GM20000 (cell line): Measurements from ENCODE around the gene SLC6A6.

Source experiments
- DNase-seq: peaks from one replicate; pipeline ENCODE4 v3.0.0; 2012; ENCODE audit warnings: low spot score
- TF ChIP-seq, protein P1 (sequence below): IDR thresholded peaks from 2 replicates; pipeline ENCODE4 v1.5.1; 2012; ENCODE audit warnings: mild to moderate bottlenecking, control low read depth; ENCODE audit errors: extremely low read depth, missing control alignments

SLC6A6 gene

DNA sequence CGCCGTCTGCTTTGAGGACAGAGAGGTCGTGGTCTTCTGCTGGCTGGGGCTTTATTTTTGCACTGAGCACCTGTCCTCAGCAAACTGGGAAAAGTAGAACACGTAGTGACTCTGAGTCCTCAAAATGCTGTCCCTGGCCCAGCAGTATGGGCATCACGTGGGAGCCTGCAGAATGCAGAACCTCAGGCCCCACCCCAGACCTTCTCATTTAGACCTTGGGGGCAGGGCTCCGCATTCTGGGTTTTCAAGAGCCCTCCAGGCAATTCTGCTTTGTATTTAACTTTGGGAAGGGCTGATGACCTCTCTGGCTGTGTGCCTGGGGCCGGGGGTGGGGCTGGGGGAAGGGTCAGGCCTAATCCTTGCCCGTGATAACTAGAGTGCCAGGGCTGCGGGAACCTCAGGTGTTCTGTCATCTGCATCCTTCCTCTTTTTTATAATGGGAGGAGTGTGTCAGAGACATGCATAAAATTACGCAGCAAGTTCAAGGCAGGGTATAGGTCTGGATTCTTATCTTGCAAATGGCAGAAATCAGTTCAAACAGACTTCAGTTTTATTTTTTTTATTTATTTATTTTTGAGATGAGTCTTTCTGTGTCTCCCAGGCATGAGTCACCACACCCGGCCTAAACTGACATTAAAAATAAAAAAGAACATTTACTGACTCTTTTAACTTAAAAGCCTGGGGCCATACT lies 11.1 kb downstream of the SLC6A6 start:
- DNase-seq, result no peak

DNA sequence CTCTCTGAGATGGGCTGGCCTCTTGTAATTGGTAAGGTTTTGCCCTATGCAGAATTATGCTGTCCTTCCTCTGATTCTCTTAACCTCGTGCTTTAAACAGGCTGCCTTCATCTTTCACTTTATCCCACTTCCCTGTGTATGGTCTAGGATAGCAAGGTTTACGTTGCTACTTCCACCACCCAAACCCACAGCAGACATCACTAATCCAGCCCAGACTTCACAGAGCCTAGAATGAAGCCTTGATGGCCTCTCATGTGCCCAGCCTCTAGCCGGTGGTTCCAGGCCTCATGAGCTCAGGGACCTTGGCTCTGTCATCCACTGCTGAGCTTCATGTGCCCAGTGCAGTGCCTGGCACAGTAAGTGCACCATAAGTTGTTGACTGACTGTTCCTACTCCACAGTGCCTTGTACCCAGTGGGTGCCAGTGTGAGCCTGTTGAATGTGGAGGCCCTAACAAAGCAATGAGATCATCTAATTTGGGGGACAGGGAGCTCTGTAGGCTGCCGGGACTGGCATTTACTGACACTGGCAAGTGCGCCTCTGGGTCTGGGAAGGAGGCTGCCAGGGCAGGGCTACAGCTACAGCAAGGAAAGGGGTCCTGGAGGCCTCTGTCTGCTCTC lies 12.5 kb downstream of the SLC6A6 start:
- TF ChIP-seq, protein P1, sequence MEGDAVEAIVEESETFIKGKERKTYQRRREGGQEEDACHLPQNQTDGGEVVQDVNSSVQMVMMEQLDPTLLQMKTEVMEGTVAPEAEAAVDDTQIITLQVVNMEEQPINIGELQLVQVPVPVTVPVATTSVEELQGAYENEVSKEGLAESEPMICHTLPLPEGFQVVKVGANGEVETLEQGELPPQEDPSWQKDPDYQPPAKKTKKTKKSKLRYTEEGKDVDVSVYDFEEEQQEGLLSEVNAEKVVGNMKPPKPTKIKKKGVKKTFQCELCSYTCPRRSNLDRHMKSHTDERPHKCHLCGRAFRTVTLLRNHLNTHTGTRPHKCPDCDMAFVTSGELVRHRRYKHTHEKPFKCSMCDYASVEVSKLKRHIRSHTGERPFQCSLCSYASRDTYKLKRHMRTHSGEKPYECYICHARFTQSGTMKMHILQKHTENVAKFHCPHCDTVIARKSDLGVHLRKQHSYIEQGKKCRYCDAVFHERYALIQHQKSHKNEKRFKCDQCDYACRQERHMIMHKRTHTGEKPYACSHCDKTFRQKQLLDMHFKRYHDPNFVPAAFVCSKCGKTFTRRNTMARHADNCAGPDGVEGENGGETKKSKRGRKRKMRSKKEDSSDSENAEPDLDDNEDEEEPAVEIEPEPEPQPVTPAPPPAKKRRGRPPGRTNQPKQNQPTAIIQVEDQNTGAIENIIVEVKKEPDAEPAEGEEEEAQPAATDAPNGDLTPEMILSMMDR, result no peak
- DNase-seq, result no peak

More for the DNA sequence above, 11.1 kb downstream of the SLC6A6 start:
- TF ChIP-seq, protein P1, result no peak

DNA sequence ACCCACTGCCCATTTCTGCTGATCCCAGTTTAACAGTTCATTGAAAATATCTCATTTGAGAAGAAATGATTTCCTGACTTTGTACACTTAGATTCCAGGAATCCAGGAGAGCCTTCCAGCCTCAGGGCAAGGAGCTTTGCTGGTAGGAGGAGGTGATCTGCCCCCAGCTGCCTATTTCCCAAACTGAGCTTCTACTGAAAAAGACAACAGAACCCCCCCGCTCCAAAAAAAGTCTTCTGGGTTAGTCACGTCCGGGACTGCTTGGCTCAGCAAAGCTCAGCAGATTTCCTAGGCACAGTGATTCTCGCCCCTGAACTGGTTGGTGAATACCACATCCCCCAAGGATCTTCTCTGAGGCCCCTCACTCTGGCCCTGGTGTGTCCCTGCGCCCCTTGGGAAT lies 13.1 kb downstream of the SLC6A6 start:
- no peak for DNase-seq
- TF ChIP-seq, protein P1, result no peak

DNA sequence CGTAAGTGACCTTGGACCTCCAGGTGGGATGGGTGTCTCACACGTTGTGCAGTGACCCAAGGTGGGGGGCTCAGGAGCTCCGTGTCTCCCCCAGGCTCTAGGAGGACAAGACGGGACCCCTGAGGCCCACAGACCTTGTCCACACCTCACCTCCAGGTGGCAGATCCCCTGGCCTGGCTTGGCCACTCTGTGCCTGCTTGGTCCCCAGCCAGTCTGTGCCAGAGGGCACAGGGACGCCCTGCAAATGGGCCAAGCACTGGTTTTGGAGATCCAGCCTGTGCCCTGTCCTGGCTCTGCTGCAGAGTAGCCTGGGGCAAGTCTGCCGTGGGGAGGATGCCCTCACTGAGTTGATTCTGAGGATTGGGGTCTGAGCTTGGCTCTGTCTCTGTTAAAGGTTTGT lies 14.0 kb downstream of the SLC6A6 start:
- TF ChIP-seq, protein P1, result no peak
- no peak for DNase-seq

DNA sequence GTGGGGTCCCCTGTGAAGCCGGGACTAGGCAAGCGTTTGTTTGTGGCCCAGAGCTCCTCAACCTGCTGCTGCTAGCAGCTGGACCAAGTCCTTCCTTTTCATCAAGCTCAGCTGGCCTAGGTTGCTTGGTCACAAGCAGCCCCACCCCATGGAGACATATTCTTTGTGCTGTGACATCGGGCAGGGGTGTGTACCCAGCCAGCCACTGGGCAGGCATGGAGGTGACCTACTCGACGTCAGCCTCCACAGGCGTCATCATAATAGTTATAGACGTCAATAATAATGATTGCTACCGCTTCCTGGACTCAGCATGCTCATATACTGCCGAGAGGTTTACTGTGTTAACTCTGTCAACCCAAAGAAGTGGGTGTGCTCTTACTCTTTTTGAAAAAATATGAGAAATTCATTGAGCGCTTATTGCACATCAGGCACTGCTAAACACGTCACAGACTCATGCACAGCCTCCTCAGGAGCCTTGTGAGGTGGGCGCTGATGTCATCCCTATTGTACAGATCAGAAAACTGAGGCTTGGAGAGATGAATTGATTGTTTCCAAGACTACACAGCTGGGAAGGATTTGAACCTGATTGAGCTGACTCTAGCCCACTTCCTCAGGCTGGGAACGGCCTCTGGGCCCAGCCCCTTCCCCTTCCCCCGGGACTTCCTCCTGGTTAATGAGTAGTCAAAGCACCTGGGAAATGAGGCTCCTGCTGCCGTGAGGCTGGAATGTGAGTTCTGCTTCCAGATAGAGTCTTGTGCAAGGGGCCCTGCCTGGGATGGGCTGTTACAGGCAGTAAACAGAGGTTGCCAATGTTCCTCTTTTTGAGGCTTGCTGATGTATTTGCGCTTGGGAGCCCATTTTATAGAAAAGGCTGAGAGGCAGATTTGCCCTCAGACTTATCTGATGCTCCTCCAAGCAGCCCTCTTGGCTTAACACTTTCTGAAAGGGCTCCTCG lies 16.2 kb downstream of the SLC6A6 start:
- no peak for DNase-seq
- TF ChIP-seq, protein P1, result no peak

DNA sequence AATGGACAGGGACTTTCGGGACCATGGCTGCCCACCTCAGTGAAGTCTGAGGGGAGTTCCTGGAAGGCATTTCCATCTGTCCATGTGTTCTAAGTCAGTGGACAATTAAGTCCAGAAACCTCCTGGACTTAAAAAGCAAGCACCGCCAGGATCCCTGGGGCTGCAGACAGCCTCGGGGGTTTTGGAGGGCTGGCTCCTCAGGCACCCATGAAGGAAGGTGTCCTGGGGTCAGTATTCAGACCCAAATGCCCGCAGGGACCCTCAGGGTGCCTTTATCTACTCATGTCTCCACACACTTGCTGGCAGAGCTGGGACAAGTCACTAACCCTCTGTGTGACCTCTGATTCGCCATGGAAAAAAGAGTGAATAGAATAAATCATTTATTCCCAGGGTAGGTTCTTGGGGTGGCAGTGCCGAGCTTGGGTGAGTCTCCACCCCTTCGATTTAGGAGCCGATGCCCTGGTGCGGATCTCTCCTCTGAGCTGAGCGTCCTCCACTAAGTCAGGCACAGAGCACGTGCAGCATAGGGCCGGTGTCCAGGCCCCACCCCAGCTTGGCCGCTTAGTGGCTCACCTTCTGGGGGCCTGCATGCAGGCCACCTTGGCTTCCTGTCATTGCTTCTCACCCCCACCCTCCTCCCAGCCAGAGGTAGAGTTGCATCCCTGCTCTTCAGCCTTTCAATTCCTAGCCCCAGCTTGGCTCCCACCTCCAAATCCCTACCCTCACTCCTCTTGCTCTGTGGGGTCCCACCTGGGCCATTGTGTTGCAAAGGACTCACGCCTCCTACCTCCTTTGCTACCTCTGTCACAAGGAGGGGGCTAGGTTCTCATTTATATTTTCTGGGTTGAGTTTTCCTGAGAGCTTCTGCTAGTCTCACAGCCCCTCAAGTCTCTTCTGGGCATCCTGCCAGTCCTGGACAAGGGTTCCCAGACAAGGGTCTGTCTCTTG lies 19.9 kb downstream of the SLC6A6 start:
- TF ChIP-seq, protein P1, result no peak
- no peak for DNase-seq
